ENCODE data around the gene CCNE1. TPM values are rescaled to one million over a fixed set of nuclear protein-coding genes. Genes with fewer than 3 reads are reported as not detected.

CCNE1 gene
- total RNA-seq, 1 experiment from 2014 or later, result 40.2 TPM

DNA sequence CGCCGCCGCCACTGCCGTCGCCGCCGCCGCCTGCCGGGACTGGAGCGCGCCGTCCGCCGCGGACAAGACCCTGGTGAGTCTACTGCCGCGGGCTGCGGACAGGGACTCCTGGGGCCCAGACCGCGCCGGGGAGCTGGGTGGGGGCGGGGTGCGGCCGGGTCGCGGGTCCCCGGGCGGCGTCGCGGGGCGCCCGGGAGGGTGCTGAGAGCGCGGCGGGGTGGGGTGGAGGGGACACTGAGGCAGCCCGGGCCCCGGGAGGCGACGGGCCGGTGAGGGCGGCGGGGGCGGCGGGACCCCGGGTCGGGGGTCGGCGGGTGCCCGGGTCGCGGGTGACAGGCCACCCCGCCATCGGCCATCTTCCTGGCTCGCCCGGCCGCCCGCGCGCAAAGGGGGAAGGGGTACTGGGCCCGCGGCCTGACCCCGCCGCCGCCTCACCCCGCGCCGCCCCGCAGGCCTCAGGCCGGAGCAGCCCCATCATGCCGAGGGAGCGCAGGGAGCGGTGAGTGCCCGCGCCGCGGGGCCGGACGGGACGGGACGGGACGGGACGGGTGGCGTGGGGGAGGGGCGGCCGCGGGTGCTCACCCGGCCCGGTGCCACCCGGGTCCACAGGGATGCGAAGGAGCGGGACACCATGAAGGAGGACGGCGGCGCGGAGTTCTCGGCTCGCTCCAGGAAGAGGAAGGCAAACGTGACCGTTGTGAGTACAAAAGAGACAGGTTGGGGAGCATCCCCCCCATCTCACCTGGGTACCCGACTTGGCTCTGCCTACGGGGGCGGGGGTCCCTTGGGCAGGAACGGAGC, 489 bp downstream of the CCNE1 start:
- H2AK5ac ChIP-seq (ENCODE audit: insufficient read length, low read length), result no peak overlapping the region
- peaks cover 5% of the 10 kb centered on the region for H3K23me2 ChIP-seq (ENCODE audit: insufficient read length, low read depth, low read length, poor library complexity, severe bottlenecking)
- H3K14ac ChIP-seq (ENCODE audit: insufficient read depth, low read length), result no peak overlapping the region
- no peak overlapping the region for H3K27ac ChIP-seq (ENCODE audit: insufficient read length, low read depth, low read length)
- H4K5ac ChIP-seq (ENCODE audit: insufficient read length, low read depth, low read length), result no peak overlapping the region
- H3K27me3 Mint-ChIP-seq (ENCODE audit: low read depth), result peaks cover 7% of the 10 kb centered on the region
- no peak overlapping the region for H3K23ac ChIP-seq (ENCODE audit: insufficient read length, low read depth, low read length)
- no peak overlapping the region for H3K4ac ChIP-seq (ENCODE audit: low read depth, low read length)
- H3K79me1 ChIP-seq (ENCODE audit: insufficient read depth, low read depth, low read length, poor library complexity, severe bottlenecking), result no peaks in the 10 kb centered on the region
- no peak overlapping the region for H4K8ac ChIP-seq (replicated peaks; ENCODE audit: insufficient read length, low read depth, low read length)
- H3K56ac ChIP-seq (ENCODE audit: insufficient read length, low read depth, low read length), result no peak overlapping the region
- no peaks in the 10 kb centered on the region; a peak in 1 of 5 replicates for H3K9me3 Mint-ChIP-seq
- peaks cover 10 to 23% (median 14%) of the 10 kb centered on the region in 3 experiments for H3K36me3 Mint-ChIP-seq (ENCODE audit: insufficient read depth in 1 of 3, low read depth in 3 of 3)
- H3K4me3 Mint-ChIP-seq, result peak overlapping the region; percentile 72 to 90
- no peak for DNase-seq
- no peak overlapping the region for H4K91ac ChIP-seq (ENCODE audit: insufficient read length, low read depth, low read length)
- H3K18ac ChIP-seq (ENCODE audit: insufficient read length, low read depth, low read length), result no peak overlapping the region
- H3K9me3 ChIP-seq (ENCODE audit: control insufficient read depth, low read depth, low read length), result no peaks in the 10 kb centered on the region
- H2BK12ac ChIP-seq (ENCODE audit: insufficient read length, low read depth, low read length), result no peak overlapping the region
- WGBS (ENCODE audit: extremely low coverage, insufficient read length, low lambda C conversion rate), result no CpG with 5 or more reads among the region's 104 CpGs
- H3K27me3 ChIP-seq (ENCODE audit: insufficient read depth, low read length), result no peaks in the 10 kb centered on the region
- H2BK20ac ChIP-seq (ENCODE audit: low read depth, low read length, poor library complexity, severe bottlenecking), result no peak overlapping the region
- H3K4me1 ChIP-seq (ENCODE audit: insufficient read depth, low read length), result no peaks in the 10 kb centered on the region
- no peak overlapping the region for H3T11ph ChIP-seq (ENCODE audit: low read length)
- TF ChIP-seq, protein P1, sequence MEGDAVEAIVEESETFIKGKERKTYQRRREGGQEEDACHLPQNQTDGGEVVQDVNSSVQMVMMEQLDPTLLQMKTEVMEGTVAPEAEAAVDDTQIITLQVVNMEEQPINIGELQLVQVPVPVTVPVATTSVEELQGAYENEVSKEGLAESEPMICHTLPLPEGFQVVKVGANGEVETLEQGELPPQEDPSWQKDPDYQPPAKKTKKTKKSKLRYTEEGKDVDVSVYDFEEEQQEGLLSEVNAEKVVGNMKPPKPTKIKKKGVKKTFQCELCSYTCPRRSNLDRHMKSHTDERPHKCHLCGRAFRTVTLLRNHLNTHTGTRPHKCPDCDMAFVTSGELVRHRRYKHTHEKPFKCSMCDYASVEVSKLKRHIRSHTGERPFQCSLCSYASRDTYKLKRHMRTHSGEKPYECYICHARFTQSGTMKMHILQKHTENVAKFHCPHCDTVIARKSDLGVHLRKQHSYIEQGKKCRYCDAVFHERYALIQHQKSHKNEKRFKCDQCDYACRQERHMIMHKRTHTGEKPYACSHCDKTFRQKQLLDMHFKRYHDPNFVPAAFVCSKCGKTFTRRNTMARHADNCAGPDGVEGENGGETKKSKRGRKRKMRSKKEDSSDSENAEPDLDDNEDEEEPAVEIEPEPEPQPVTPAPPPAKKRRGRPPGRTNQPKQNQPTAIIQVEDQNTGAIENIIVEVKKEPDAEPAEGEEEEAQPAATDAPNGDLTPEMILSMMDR (conservative IDR thresholded peaks at IDR 0.05), result no peak
- H3K4me1 Mint-ChIP-seq, result peaks cover 0 to 8% of the 10 kb centered on the region in 2 experiments; a peak in 3 of 4 replicates
- H2AFZ ChIP-seq (ENCODE audit: low read length), result no peak overlapping the region
- H2BK15ac ChIP-seq (ENCODE audit: low read depth, low read length), result no peak overlapping the region
- no peak overlapping the region for H2BK120ac ChIP-seq (ENCODE audit: low read depth, low read length, poor library complexity, severe bottlenecking)
- no peaks in the 10 kb centered on the region for H4K20me1 ChIP-seq (ENCODE audit: control insufficient read depth, insufficient read depth, insufficient read length)
- H3K4me2 ChIP-seq (ENCODE audit: insufficient read depth, insufficient read length, low read length), result peak overlapping the region; percentile 49
- no peak overlapping the region for H3K27ac Mint-ChIP-seq
- no peak overlapping the region for H3K9ac ChIP-seq (ENCODE audit: extremely low read depth, insufficient read length, low read length)
- H2BK5ac ChIP-seq (ENCODE audit: insufficient read length, low read length), result no peak overlapping the region
- no peaks in the 10 kb centered on the region for H3K79me2 ChIP-seq (ENCODE audit: insufficient read depth, low read length)

Measured in H9 (cell line).